HCT116 (cell line): ENCODE results near the gene ACCSL. TPM values are rescaled to one million over a fixed set of nuclear protein-coding genes. Genes with fewer than 3 reads are reported as not detected.

Experiments
- ATAC-seq: fragments of 200-7000 bp; cut with Tn5 transposase; 2 replicates; pipeline ENCODE4 v1.9.1; 2020; ENCODE audit warnings: mild to moderate bottlenecking, moderate library complexity
- BruUV-seq: library from RNA; stranded (reverse); fragments of 400-500 nt; replicated peaks from 2 replicates; lab custom pipeline; 2021; lab: Mats Ljungman, UMichigan
- CTCF ChIA-PET: fragments of 300-600 bp; sonication (Branson Sonifier 250); formaldehyde crosslinking; loops from one replicate; lab custom pipeline; 2021; ENCODE audit warnings: antibody characterized with exemption; lab: Charles Lee
- POLR2A ChIA-PET: fragments of 300-600, 350-600 bp; sonication (Branson Sonifier 250); formaldehyde crosslinking; loops from one replicate; lab custom pipeline; 2021; ENCODE audit warnings: antibody characterized with exemption; lab: Charles Lee
- RAD21 ChIA-PET, 2 experiments: fragments of 300-600 bp; sonication (Branson Sonifier 250); formaldehyde crosslinking; loops; one replicate each; lab custom pipeline; 2023; ENCODE audit warnings: low total read pairs in 2 of 2; ENCODE audit not compliant: uncharacterized antibody in 2 of 2, unreplicated experiment in 2 of 2, low non-redundant PET in 1 of 2; lab: Charles Lee
- DNase-seq: peaks from one replicate; pipeline ENCODE4 v3.0.0-alpha.2; 2010; ENCODE audit warnings: low read depth, low spot score
- H2AFZ ChIP-seq: fragments of 200-600 bp; shearing (Covaris generic), sonication (generic); 2 replicates; pipeline ENCODE4 v1.6.1; 2017; ENCODE audit warnings: low read depth, mixed run types, mixed read lengths, antibody characterized with exemption, low read length; ENCODE audit not compliant: poor library complexity, severe bottlenecking
- H3K27ac ChIP-seq: 2 replicates; pipeline ENCODE4 v1.5.1; 2012; ENCODE audit warnings: low read depth, low read length
- H3K27me3 ChIP-seq: fragments of 200-600 bp; sonication (generic); 2 replicates; pipeline ENCODE4 v1.6.1; 2016; ENCODE audit warnings: mixed run types, low read length, mixed read lengths; ENCODE audit not compliant: insufficient read depth
- H3K36me3 ChIP-seq, 2 experiments: fragments of 200-500 bp in 1 of 2; fragments of 200-600 bp in 1 of 2; sonication (Bioruptor generic) in 1 of 2; sonication (generic) in 1 of 2; 2 replicates each; pipeline versions ENCODE4 v1.5.1 to v1.6.1; 2014 to 2016; ENCODE audit warnings: low read length in 2 of 2, inconsistent platforms in 1 of 2, mixed read lengths in 1 of 2, mixed run types in 1 of 2; ENCODE audit not compliant: insufficient read depth in 2 of 2, control insufficient read depth in 1 of 2
- H3K4me1 ChIP-seq, 2 experiments: fragments of 200-600 bp in 1 of 2; sonication (generic) in 1 of 2; 2 replicates each; pipeline versions ENCODE4 v1.5.1 to v1.6.1; 2012 to 2017; ENCODE audit warnings: low read length in 2 of 2, inconsistent platforms in 1 of 2, mild to moderate bottlenecking in 1 of 2, mixed read lengths in 1 of 2, mixed run types in 1 of 2, moderate library complexity in 1 of 2; ENCODE audit not compliant: insufficient read depth in 2 of 2, control insufficient read depth in 1 of 2
- H3K4me2 ChIP-seq: fragments of 200-600 bp; sonication (generic); 2 replicates; pipeline ENCODE4 v1.6.1; 2017; ENCODE audit warnings: mixed run types, low read length, mixed read lengths
- H3K4me3 ChIP-seq, 2 experiments: fragments of 200-600 bp in 1 of 2; sonication (generic) in 1 of 2; replicated peaks in 1 of 2; 2 replicates each; pipeline ENCODE4 v1.5.1; 2011 to 2016; ENCODE audit warnings: low read length in 2 of 2, control low read depth in 1 of 2, low read depth in 1 of 2, mild to moderate bottlenecking in 1 of 2, mixed read lengths in 1 of 2, mixed run types in 1 of 2
- H3K79me2 ChIP-seq: fragments of 200-600 bp; sonication (generic); 2 replicates; pipeline ENCODE4 v1.6.1; 2017; ENCODE audit warnings: mild to moderate bottlenecking, mixed run types, low read length, moderate library complexity, mixed read lengths; ENCODE audit not compliant: insufficient read depth
- H3K9ac ChIP-seq: fragments of 200-600 bp; sonication (generic); 2 replicates; pipeline ENCODE4 v1.6.1; 2016; ENCODE audit warnings: low read length, mixed read lengths
- H3K9me2 ChIP-seq: fragments of 200-600 bp; sonication (generic), shearing (Covaris generic); 2 replicates; pipeline ENCODE4 v1.6.1; 2017; ENCODE audit warnings: mixed run types, mild to moderate bottlenecking, moderate library complexity; ENCODE audit not compliant: insufficient read depth
- H3K9me3 ChIP-seq, 2 experiments: fragments of 200-500 bp in 1 of 2; fragments of 200-600 bp in 1 of 2; sonication (Bioruptor generic) in 1 of 2; sonication (generic) in 1 of 2; 2 replicates each; pipeline ENCODE4 v1.6.1; 2014 to 2017; ENCODE audit warnings: low read length in 2 of 2, mixed read lengths in 2 of 2, inconsistent platforms in 1 of 2, low read depth in 1 of 2, mild to moderate bottlenecking in 1 of 2, mixed run types in 1 of 2, moderate library complexity in 1 of 2; ENCODE audit not compliant: control insufficient read depth in 1 of 2, insufficient read depth in 1 of 2
- H4K20me1 ChIP-seq: fragments of 200-600 bp; sonication (generic), shearing (Covaris generic); 2 replicates; pipeline ENCODE4 v1.6.1; 2017; ENCODE audit warnings: mixed run types, mild to moderate bottlenecking, moderate library complexity; ENCODE audit not compliant: insufficient read depth
- CBX3 ChIP-seq: IDR thresholded peaks from 2 replicates; pipeline ENCODE4 v1.6.1; 2012; ENCODE audit warnings: low read depth
- EGR1 ChIP-seq: IDR thresholded peaks from 2 replicates; pipeline ENCODE4 v1.6.1; 2012; ENCODE audit warnings: low read depth
- EZH2 ChIP-seq: fragments of 200-600 bp; sonication (generic); IDR thresholded peaks from 2 replicates; pipeline ENCODE4 v1.6.1; 2017; ENCODE audit warnings: antibody characterized with exemption, mixed run types
- EZH2phosphoT487 ChIP-seq: fragments of 200-600 bp; IDR thresholded peaks from 2 replicates; pipeline ENCODE4 v1.6.1; 2018; ENCODE audit warnings: antibody characterized with exemption, borderline replicate concordance
- POLR2A ChIP-seq: IDR thresholded peaks from 2 replicates; pipeline ENCODE4 v1.7.0; 2011; ENCODE audit warnings: borderline replicate concordance; ENCODE audit not compliant: insufficient read depth, insufficient read length; ENCODE audit errors: extremely low read depth
- POLR2AphosphoS5 ChIP-seq: IDR thresholded peaks from 2 replicates; pipeline ENCODE4 v1.6.1; 2011; ENCODE audit warnings: mild to moderate bottlenecking, low read depth, low read length, moderate library complexity
- SIN3A ChIP-seq: IDR thresholded peaks from 2 replicates; pipeline ENCODE4 v1.6.1; 2012; ENCODE audit warnings: low read depth
- YY1 ChIP-seq: IDR thresholded peaks from 2 replicates; pipeline ENCODE4 v1.6.1; 2011; ENCODE audit warnings: low read length, low read depth, moderate library complexity, mild to moderate bottlenecking; ENCODE audit not compliant: insufficient replicate concordance; ENCODE audit errors: extremely low read depth
- ZFX ChIP-seq: fragments of 450-650 bp; IDR thresholded peaks from 2 replicates; pipeline ENCODE4 v1.6.1; 2017
- intact Hi-C: fragments of 100-400 bp; cut with micrococcal nuclease; formaldehyde crosslinking; loops from 2 replicates; pipeline ENCODE4 v1.10.0; 2022
- total RNA-seq: library from RNA; stranded (reverse); gene quantifications from one replicate; pipeline ENCODE4 v1.2.1, GENCODE V29; 2021; ENCODE audit not compliant: unreplicated experiment
- TF ChIP-seq, protein P1 (sequence below): IDR thresholded peaks from 2 replicates; pipeline ENCODE4 v1.6.1; 2011; ENCODE audit warnings: mild to moderate bottlenecking, low read length, moderate library complexity; ENCODE audit not compliant: insufficient replicate concordance; ENCODE audit errors: extremely low read depth
- TF ChIP-seq, protein P2 (sequence below), 3 experiments: fragments of 200-600 bp in 1 of 3; sonication (generic) in 1 of 3; IDR thresholded peaks in 2 of 3; conservative IDR thresholded peaks in 1 of 3; 2 replicates each; pipeline ENCODE4 v1.5.1; 2012 to 2017; ENCODE audit warnings: low read depth in 2 of 3, low read length in 2 of 3, antibody characterized with exemption in 1 of 3, borderline replicate concordance in 1 of 3, control low read depth in 1 of 3, mild to moderate bottlenecking in 1 of 3, mixed read lengths in 1 of 3, mixed run types in 1 of 3, moderate library complexity in 1 of 3; ENCODE audit not compliant: insufficient read depth in 1 of 3
- TF ChIP-seq, protein P3 (sequence below): IDR thresholded peaks from 2 replicates; pipeline ENCODE4 v1.6.1; 2012; ENCODE audit warnings: low read depth

ACCSL gene
- total RNA-seq, 1 experiment from 2014 or later: not detected

GRCh38 chr11:44047298-44047697 is 483 bp upstream of the ACCSL start (continued):
- TF ChIP-seq CBX3: no peak
- no peak for TF ChIP-seq POLR2A
- TF ChIP-seq YY1: no peak
- TF ChIP-seq EGR1: no peak

DNA sequence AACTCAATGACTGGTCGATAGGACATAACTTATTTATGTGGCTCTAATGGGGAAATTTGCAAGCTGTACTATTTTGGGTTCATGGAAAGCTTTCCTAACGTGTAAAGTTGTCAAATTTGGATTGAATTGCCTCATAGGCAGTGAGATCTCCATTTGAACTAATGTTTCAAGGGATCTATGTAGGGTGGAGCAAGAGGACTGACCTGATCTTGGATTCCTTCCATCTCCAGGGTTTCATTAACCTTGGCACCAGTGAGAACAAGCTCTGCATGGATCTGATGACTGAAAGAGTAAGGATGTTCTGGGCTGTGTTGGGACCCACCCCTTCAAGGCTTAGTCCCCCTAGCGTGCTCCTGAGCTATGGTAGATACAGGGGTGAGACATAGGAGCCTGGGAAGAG is 2.1 kb downstream of the ACCSL start:
- H4K20me1 ChIP-seq: no peaks in the 10 kb centered on the region
- H3K79me2 ChIP-seq: no peaks in the 10 kb centered on the region
- no peak overlapping the region for H3K9ac ChIP-seq
- ChIA-PET RAD21 (no interaction called here), CTCF (no interaction called here), POLR2A (no interaction called here)
- no peaks in the 10 kb centered on the region for H3K9me3 ChIP-seq
- intact Hi-C loops: no loop called here
- no peaks in the 10 kb centered on the region for H3K9me2 ChIP-seq
- H3K4me1 ChIP-seq: peaks cover 0 to 5% of the 10 kb centered on the region in 2 experiments; a peak in 2 of 4 replicates
- H3K4me3 ChIP-seq: no peak overlapping the region
- H3K4me2 ChIP-seq: no peak overlapping the region
- H3K36me3 ChIP-seq: no peaks in the 10 kb centered on the region
- no TSS peak for BruUV-seq
- H3K27me3 ChIP-seq: no peaks in the 10 kb centered on the region
- DNase-seq: no peak
- H2AFZ ChIP-seq: no peak overlapping the region
- TF ChIP-seq POLR2A (no peak), EZH2 (no peak), POLR2AphosphoS5 (no peak), SIN3A (no peak), ZFX (no peak), EZH2phosphoT487 (no peak)
- TF ChIP-seq, protein P1, sequence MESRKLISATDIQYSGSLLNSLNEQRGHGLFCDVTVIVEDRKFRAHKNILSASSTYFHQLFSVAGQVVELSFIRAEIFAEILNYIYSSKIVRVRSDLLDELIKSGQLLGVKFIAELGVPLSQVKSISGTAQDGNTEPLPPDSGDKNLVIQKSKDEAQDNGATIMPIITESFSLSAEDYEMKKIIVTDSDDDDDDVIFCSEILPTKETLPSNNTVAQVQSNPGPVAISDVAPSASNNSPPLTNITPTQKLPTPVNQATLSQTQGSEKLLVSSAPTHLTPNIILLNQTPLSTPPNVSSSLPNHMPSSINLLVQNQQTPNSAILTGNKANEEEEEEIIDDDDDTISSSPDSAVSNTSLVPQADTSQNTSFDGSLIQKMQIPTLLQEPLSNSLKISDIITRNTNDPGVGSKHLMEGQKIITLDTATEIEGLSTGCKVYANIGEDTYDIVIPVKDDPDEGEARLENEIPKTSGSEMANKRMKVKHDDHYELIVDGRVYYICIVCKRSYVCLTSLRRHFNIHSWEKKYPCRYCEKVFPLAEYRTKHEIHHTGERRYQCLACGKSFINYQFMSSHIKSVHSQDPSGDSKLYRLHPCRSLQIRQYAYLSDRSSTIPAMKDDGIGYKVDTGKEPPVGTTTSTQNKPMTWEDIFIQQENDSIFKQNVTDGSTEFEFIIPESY: no peak
- TF ChIP-seq, protein P2, sequence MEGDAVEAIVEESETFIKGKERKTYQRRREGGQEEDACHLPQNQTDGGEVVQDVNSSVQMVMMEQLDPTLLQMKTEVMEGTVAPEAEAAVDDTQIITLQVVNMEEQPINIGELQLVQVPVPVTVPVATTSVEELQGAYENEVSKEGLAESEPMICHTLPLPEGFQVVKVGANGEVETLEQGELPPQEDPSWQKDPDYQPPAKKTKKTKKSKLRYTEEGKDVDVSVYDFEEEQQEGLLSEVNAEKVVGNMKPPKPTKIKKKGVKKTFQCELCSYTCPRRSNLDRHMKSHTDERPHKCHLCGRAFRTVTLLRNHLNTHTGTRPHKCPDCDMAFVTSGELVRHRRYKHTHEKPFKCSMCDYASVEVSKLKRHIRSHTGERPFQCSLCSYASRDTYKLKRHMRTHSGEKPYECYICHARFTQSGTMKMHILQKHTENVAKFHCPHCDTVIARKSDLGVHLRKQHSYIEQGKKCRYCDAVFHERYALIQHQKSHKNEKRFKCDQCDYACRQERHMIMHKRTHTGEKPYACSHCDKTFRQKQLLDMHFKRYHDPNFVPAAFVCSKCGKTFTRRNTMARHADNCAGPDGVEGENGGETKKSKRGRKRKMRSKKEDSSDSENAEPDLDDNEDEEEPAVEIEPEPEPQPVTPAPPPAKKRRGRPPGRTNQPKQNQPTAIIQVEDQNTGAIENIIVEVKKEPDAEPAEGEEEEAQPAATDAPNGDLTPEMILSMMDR (IDR thresholded peaks at IDR 0.05 in 2 of 3, conservative IDR thresholded peaks at IDR 0.05 in 1 of 3; ENCODE audit: borderline replicate concordance in 1 of 3, insufficient read depth in 1 of 3, low read depth in 2 of 3, low read length in 2 of 3): no peak
- TF ChIP-seq, protein P3, sequence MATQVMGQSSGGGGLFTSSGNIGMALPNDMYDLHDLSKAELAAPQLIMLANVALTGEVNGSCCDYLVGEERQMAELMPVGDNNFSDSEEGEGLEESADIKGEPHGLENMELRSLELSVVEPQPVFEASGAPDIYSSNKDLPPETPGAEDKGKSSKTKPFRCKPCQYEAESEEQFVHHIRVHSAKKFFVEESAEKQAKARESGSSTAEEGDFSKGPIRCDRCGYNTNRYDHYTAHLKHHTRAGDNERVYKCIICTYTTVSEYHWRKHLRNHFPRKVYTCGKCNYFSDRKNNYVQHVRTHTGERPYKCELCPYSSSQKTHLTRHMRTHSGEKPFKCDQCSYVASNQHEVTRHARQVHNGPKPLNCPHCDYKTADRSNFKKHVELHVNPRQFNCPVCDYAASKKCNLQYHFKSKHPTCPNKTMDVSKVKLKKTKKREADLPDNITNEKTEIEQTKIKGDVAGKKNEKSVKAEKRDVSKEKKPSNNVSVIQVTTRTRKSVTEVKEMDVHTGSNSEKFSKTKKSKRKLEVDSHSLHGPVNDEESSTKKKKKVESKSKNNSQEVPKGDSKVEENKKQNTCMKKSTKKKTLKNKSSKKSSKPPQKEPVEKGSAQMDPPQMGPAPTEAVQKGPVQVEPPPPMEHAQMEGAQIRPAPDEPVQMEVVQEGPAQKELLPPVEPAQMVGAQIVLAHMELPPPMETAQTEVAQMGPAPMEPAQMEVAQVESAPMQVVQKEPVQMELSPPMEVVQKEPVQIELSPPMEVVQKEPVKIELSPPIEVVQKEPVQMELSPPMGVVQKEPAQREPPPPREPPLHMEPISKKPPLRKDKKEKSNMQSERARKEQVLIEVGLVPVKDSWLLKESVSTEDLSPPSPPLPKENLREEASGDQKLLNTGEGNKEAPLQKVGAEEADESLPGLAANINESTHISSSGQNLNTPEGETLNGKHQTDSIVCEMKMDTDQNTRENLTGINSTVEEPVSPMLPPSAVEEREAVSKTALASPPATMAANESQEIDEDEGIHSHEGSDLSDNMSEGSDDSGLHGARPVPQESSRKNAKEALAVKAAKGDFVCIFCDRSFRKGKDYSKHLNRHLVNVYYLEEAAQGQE: no peak
- TF ChIP-seq, all 23 proteins: peak for 0
- ATAC-seq: no peak
- H3K27ac ChIP-seq: no peak overlapping the region
